Measurements from ENCODE around the gene C1orf226.

DNA sequence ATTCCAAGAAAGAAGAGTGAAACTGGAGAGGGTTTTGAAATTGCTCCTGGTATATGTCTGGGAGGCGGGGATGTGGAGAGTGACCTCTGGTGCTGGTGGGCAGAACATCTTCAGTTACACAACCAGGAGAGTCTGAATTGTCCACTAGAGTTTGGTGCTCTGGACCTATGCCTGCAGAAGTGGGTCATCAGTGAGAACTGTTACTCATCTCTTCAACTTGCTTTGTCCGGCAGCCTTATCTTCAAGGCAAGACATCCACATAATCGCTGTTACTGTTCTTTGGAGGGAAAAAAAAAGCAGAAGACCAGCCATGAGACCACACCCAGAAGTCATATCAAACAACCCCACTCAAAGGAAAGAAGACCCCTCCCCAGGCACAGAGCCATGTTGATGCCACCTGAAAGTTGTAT is 15.5 kb downstream of the C1orf226 start:
- TF ChIP-seq, protein P1, sequence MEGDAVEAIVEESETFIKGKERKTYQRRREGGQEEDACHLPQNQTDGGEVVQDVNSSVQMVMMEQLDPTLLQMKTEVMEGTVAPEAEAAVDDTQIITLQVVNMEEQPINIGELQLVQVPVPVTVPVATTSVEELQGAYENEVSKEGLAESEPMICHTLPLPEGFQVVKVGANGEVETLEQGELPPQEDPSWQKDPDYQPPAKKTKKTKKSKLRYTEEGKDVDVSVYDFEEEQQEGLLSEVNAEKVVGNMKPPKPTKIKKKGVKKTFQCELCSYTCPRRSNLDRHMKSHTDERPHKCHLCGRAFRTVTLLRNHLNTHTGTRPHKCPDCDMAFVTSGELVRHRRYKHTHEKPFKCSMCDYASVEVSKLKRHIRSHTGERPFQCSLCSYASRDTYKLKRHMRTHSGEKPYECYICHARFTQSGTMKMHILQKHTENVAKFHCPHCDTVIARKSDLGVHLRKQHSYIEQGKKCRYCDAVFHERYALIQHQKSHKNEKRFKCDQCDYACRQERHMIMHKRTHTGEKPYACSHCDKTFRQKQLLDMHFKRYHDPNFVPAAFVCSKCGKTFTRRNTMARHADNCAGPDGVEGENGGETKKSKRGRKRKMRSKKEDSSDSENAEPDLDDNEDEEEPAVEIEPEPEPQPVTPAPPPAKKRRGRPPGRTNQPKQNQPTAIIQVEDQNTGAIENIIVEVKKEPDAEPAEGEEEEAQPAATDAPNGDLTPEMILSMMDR (IDR thresholded peaks at IDR 0.05; ENCODE audit: low read depth, low read length), result no peak
- no peak for TF ChIP-seq POLR2A (IDR thresholded peaks at IDR 0.05; ENCODE audit: extremely low read depth, insufficient read length)
- TF ChIP-seq, protein P2, sequence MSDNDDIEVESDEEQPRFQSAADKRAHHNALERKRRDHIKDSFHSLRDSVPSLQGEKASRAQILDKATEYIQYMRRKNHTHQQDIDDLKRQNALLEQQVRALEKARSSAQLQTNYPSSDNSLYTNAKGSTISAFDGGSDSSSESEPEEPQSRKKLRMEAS (IDR thresholded peaks at IDR 0.05; ENCODE audit: low read depth, low read length), result no peak
